IPS DF 19.7 (cell line): Measurements from ENCODE around the gene HPSE2.

Experiments used
- DNase-seq: peaks from one replicate; pipeline ENCODE4 v3.0.0-alpha.2; 2013; ENCODE audit warnings: low read depth, low spot score

Gene HPSE2

GRCh38 chr10:98415731-98416119 is 819.9 kb downstream of the HPSE2 start:
- no peak for DNase-seq

GRCh38 chr10:98414932-98415730 is 820.5 kb downstream of the HPSE2 start, which contains the start of gene PYROXD2:
TSS of gene PYROXD2 (minus strand) at chr10:98415182. CDS start at chr10:98415135, 47 bp downstream.
- peak; percentile 56 for DNase-seq

- DNase-seq, result no peak
These were observed 821.1 kb downstream of the HPSE2 start for GRCh38 chr10:98414578-98414931.

GRCh38 chr10:98411768-98412167 is 823.9 kb downstream of the HPSE2 start:
- no peak for DNase-seq

GRCh38 chr10:98411166-98411565 is 824.5 kb downstream of the HPSE2 start:
- no peak for DNase-seq

- DNase-seq, result no peak
These were observed 824.9 kb downstream of the HPSE2 start for GRCh38 chr10:98410759-98411158.

GRCh38 chr10:98410135-98410743 is 825.4 kb downstream of the HPSE2 start:
- DNase-seq, result no peak

- DNase-seq, result no peak
These were observed 826.9 kb downstream of the HPSE2 start for GRCh38 chr10:98408799-98409198.

GRCh38 chr10:98407744-98408241 is 827.9 kb downstream of the HPSE2 start:
- DNase-seq, result no peak
